GM18508 (cell line): ENCODE data around the gene CYP2J2.
"Not testable (repeated sequence)": the region's sequence is repeated elsewhere in the genome, so short reads cannot be mapped to it uniquely, and the experiment has no call there.

ENCODE experiments used
- ATAC-seq: cut with Tn5 transposase; IDR thresholded peaks from one replicate; pipeline ENCODE4 v1.9.1; 2021; ENCODE audit warnings: moderate number of reproducible peaks; ENCODE audit not compliant: insufficient read depth, unreplicated experiment

The CYP2J2 gene

DNA sequence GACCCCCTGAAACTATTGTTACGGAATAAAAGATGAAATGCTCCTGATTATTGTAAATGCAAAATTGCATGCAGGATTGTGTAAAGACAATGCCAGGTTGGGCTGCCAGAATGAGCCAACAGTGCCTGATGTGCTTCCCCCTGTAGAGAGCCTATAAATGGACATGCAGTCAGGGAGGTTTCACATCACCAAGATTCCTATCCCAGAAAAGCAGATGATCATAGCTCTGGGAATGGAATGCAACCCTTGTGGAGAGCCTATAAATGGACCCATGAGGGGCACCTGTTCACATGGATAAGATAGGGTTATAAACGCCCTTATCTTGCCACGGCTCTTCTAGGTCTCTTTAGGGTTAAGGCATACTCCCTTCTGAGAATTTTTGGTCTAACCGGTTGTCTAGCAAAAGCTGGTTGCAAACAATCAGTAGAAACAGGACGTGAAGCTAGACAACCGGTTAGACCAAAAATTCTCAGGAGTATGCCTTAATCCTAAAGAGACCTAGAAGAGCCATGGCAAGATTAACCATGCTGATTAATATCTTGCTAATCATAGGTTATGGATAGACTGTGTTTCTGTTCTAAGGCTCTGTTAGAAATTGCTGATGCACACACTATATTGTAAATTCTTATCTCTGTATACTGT lies 5.2 kb downstream of the CYP2J2 start:
- ATAC-seq, result not testable (repeated sequence)

DNA sequence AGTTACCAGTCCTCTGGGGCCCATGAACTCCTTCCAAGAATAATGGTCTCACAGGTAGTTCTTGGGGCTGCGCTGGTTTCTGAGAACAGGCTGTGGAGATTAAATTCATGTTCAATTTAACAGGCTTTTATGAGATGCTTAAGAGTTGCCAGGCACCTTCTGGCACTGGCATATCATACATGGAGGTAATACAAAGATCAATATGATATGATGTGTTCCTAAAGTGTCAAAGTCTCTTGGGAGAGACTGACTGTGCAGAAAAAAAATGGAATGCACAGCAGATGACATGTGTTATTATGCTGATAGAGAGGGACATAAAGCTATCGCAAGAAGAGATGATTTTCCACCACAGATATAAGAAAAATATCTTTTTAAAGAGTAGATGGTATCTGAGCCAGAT lies 6.8 kb downstream of the CYP2J2 start:
- ATAC-seq, result no peak

- ATAC-seq, result no peak
Observed at GRCh38 chr1:59917785-59918180, 8.8 kb downstream of the CYP2J2 start.

DNA sequence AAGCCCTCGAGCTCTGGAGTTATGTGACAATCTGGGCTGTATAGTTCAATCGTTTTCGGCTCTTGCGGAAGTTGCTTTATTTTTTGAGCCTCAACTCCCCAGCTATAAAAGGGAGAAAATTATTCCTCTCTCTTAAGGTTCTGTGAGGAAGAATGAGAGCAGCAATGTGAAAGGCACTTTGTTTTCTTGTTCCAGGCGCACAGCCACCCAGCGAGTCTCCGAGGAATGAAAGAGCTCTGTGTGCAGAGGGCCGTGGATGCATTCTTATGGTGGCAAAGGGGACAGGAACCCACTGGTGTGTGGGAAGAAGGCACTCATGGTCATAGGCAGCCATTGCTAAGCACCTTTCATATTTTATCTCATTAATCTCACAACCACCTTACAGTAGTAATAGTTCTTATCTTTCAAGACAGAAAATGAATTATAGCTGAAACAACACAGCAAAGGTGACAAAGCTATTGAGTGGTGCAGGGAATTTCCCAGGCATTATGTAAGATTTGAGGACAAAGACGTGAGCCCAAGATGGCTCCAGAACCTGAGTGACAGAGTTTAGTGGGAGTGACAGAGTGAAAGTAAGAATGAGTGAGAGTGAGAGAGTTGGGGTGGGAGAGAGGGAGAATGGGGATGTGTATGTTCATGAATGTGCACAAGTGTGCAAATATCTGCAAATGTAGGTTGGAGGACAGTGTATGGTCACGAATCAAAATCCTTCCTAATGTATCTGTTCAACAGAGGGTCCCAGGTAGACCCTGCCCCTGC lies 9.4 kb downstream of the CYP2J2 start:
- no peak for ATAC-seq

GRCh38 chr1:59915516-59915915 lies 11.1 kb downstream of the CYP2J2 start:
- no peak for ATAC-seq

DNA sequence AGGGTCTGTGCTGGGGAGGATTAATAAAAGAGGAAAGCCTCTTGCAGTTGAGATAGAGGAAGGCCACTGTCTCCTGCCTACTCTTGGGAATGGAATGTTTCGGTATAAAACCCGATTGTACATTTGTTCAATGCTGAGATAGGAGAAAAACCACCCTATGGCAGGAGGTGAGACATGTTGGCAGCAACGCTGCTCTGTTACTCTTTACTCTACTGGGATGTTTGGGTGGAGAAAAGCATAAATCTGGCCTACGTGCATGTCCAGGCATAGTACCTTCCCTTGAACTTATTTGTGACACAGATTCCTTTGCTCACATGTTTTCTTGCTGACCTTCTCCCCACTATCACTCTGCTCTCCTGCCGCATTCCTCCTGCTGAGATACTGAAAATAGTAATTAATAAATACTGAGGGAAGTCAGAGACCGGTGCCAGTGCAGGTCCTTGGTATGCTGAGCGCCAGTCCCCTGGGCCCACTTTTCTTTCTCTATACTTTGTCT lies 11.7 kb downstream of the CYP2J2 start:
- ATAC-seq, result not testable (repeated sequence)

DNA sequence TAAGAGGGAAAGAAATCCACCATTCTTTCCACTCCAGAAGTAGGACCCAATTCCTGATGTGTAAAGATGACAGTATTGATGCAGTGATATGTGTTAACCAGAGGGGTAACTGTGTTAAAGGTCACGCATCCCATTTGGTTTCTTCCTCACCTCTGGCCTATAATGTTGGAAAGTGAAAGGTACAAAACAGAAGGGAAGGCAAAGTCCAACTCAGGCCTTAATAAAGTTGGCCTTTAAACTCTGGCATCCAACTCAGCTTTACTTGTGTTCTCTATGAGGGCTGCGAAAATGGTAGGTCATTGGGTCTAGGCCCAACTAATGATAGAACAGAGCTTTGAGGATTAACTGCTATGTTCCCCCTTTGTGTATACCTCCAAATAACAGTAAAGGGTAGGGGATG lies 17.9 kb downstream of the CYP2J2 start:
- ATAC-seq, result no peak

DNA sequence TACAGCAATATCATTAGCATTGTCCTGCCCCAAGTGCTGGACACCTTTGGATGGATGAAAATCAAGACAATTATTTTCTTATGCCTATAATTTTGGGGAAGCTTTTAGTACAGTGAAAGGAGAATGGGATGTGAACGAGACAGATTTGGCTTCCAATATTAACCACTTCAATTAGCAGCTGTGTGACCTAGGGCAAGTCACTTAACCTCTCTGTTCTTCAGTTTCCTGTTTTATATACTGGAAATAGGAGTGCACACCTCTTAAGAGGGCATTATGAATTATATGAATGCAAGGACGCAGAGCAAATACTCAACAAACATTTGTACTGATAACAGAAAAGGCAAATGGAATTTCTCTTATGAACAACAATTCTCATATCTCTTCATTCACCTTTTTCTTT lies 18.5 kb downstream of the CYP2J2 start:
- no peak for ATAC-seq

- no peak for ATAC-seq
Observed at GRCh38 chr1:59906931-59907330, 19.6 kb downstream of the CYP2J2 start.

DNA sequence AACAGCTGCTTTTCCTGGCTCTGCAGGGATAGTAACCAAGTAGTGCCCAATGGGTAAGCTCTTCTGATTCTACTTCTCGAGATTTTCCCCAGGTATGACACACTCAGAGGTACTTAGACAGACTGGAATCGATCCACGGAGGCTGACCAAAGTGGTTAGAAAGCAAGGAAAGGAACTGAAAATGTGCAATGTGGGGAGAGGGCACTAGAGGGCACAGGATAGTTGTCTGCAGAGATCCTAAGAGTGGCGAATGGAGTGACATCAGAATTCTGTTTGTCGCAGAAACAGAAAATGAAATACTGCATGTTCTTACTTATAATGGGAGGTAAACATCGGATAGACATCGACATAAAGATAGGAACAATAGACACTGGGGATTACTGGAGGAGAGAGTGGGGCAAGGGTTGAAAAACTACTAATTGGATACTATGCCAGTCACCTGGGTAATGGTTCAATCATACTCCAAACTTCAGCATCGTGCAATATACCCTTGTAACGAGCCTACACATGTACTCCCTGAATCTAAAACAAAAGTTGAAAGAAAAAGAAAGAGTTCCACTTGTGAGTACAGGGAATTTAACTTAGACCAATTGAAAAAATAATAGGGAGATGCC lies 23.3 kb downstream of the CYP2J2 start:
- ATAC-seq, result peak; percentile 78

DNA sequence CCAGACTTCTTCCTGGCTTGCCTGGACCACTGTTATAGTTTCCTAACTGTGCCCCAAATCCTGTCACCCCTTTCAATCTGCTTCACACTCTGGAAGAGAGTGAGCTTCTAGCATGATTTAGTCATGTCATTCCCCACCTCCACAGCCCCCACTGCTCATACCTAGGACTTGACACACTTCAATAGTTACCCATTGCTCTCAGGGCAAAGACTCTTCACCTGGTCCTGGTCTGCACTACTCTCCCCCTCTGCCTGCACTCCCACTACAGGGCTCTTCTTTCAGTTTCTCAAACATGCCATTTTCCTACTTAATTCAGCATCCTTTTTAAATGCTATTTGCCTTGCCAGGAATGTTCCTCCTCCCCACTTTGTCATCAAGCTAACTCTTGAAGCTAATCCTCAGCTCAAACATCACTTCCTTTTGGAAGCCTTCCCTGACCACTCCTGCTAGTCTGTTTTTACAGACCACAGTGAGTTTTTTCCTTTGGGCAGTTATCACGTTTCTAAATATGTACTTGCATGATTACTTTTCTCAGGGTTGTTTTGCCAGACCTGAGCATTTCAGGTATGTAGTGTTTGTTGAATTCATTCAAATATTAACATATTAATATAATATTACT lies 24.7 kb downstream of the CYP2J2 start:
- no peak for ATAC-seq

- ATAC-seq, result no peak
Observed at GRCh38 chr1:59900640-59901039, 25.9 kb downstream of the CYP2J2 start.

- no peak for ATAC-seq
Observed at GRCh38 chr1:59898927-59899326, 27.6 kb downstream of the CYP2J2 start.

GRCh38 chr1:59897165-59897564 lies 29.4 kb downstream of the CYP2J2 start:
- ATAC-seq, result no peak

GRCh38 chr1:59892841-59893811 lies 33.4 kb downstream of the CYP2J2 start:
- ATAC-seq, result no peak

GRCh38 chr1:59885160-59885832 lies 41.3 kb downstream of the CYP2J2 start:
- no peak for ATAC-seq

- no peak for ATAC-seq
Observed at GRCh38 chr1:59880735-59881134, 45.8 kb downstream of the CYP2J2 start.

- no peak for ATAC-seq
Observed at GRCh38 chr1:59879996-59880505, 46.5 kb downstream of the CYP2J2 start.

DNA sequence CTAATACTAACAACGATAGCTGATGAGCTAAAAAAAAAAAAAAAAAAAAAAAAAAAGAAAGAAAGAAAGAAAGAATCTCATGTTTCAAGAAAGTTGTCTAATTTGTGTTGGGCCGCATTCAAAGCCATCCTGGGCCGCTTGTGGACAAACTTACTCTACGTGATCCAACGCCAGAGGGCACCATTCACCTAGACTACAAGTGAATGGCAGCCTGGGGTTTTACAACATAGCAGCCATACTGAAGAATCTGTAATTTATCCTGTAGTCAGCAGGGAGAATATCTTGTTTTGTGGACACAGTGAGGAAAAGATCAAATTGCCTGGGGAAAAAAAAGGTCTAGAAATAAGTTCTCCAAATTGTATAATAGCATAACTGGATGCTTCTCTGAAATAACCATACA lies 47.0 kb downstream of the CYP2J2 start:
- no peak for ATAC-seq
